Neural progenitor cell (in vitro differentiated cells): ENCODE results near the gene CEP83.

ENCODE experiments used
- EZH2 ChIP-seq: fragments of 200-600 bp; sonication (generic); IDR thresholded peaks from 2 replicates; pipeline ENCODE4 v1.6.1; 2017; ENCODE audit warnings: antibody characterized with exemption, mild to moderate bottlenecking, moderate library complexity
- TF ChIP-seq, protein P1 (sequence below): fragments of 200-600 bp; sonication (generic); IDR thresholded peaks from 2 replicates; pipeline ENCODE4 v1.5.1; 2017; ENCODE audit warnings: antibody characterized with exemption, mild to moderate bottlenecking

DNA sequence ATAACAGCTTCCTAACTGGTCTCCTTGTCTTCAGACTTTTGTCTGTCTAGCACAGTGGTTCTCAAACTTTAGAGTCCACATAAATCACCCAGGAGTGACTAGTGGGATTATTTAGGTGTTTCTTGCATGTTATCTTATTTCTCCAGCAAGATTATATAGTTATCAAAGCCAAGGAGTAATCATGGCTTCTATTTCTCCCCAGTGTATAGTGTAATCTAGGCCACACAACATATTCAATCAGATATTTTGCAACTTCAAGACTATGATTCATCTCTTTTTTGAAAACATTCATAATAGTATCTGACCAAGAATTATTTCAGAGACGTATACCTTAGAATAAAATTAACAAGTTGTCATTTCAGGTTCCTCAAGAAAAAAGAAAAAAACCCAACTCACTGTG, 131.9 kb downstream of the CEP83 start:
- TF ChIP-seq, protein P1, sequence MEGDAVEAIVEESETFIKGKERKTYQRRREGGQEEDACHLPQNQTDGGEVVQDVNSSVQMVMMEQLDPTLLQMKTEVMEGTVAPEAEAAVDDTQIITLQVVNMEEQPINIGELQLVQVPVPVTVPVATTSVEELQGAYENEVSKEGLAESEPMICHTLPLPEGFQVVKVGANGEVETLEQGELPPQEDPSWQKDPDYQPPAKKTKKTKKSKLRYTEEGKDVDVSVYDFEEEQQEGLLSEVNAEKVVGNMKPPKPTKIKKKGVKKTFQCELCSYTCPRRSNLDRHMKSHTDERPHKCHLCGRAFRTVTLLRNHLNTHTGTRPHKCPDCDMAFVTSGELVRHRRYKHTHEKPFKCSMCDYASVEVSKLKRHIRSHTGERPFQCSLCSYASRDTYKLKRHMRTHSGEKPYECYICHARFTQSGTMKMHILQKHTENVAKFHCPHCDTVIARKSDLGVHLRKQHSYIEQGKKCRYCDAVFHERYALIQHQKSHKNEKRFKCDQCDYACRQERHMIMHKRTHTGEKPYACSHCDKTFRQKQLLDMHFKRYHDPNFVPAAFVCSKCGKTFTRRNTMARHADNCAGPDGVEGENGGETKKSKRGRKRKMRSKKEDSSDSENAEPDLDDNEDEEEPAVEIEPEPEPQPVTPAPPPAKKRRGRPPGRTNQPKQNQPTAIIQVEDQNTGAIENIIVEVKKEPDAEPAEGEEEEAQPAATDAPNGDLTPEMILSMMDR, result no peak
- no peak for TF ChIP-seq EZH2
